ENCODE data around the gene CASZ1.

The CASZ1 gene

GRCh38 chr1:10744029-10744428 lies 52.4 kb downstream of the CASZ1 start:
- TF ChIP-seq MAX (IDR thresholded peaks at IDR 0.05) (no peak), USF1 (IDR thresholded peaks at IDR 0.05) (no peak), EP300 (IDR thresholded peaks at IDR 0.05; ENCODE audit: borderline replicate concordance) (no peak), TEAD4 (IDR thresholded peaks at IDR 0.05) (no peak), TCF12 (IDR thresholded peaks at IDR 0.05; ENCODE audit: low read depth) (no peak), CEBPB (IDR thresholded peaks at IDR 0.05) (no peak), CREB1 (IDR thresholded peaks at IDR 0.05; ENCODE audit: low read depth) (no peak), RAD21 (IDR thresholded peaks at IDR 0.05; ENCODE audit: low read depth) (no peak), REST (IDR thresholded peaks at IDR 0.05; ENCODE audit: low read depth) (no peak), TAF1 (IDR thresholded peaks at IDR 0.05; ENCODE audit: low read depth) (no peak), ZBTB7A (IDR thresholded peaks at IDR 0.05; ENCODE audit: low read depth) (no peak)

- TF ChIP-seq TCF12 (IDR thresholded peaks at IDR 0.05; ENCODE audit: low read depth), result no peak
- TF ChIP-seq CREB1 (IDR thresholded peaks at IDR 0.05; ENCODE audit: low read depth), result no peak
- no peak for TF ChIP-seq ZBTB7A (IDR thresholded peaks at IDR 0.05; ENCODE audit: low read depth)
- no peak for TF ChIP-seq USF1 (IDR thresholded peaks at IDR 0.05)
Observed at GRCh38 chr1:10741696-10742095, 54.8 kb downstream of the CASZ1 start.

GRCh38 chr1:10740123-10740522 lies 56.3 kb downstream of the CASZ1 start:
- TF ChIP-seq TCF12 (IDR thresholded peaks at IDR 0.05; ENCODE audit: low read depth) (no peak), YY1 (IDR thresholded peaks at IDR 0.05; ENCODE audit: low read depth) (no peak), NFIC (IDR thresholded peaks at IDR 0.05) (no peak), USF1 (IDR thresholded peaks at IDR 0.05) (no peak), TEAD4 (IDR thresholded peaks at IDR 0.05) (no peak), REST (IDR thresholded peaks at IDR 0.05; ENCODE audit: low read depth) (no peak), RAD21 (IDR thresholded peaks at IDR 0.05; ENCODE audit: low read depth) (no peak), MAX (IDR thresholded peaks at IDR 0.05) (no peak), TAF1 (IDR thresholded peaks at IDR 0.05; ENCODE audit: low read depth) (no peak), ZBTB7A (IDR thresholded peaks at IDR 0.05; ENCODE audit: low read depth) (no peak)

GRCh38 chr1:10739589-10739988 lies 56.9 kb downstream of the CASZ1 start:
- no peak for TF ChIP-seq TCF12 (IDR thresholded peaks at IDR 0.05; ENCODE audit: low read depth)
- no peak for TF ChIP-seq CREB1 (IDR thresholded peaks at IDR 0.05; ENCODE audit: low read depth)
- TF ChIP-seq YY1 (IDR thresholded peaks at IDR 0.05; ENCODE audit: low read depth), result no peak
- TF ChIP-seq EGR1 (IDR thresholded peaks at IDR 0.05), result no peak
- TF ChIP-seq USF1 (IDR thresholded peaks at IDR 0.05), result no peak
- no peak for TF ChIP-seq MAX (IDR thresholded peaks at IDR 0.05)
- TF ChIP-seq ZBTB7A (IDR thresholded peaks at IDR 0.05; ENCODE audit: low read depth), result no peak
- no peak for TF ChIP-seq EP300 (IDR thresholded peaks at IDR 0.05; ENCODE audit: borderline replicate concordance)
- no peak for TF ChIP-seq FOXM1 (IDR thresholded peaks at IDR 0.05; ENCODE audit: borderline replicate concordance, low read depth)

GRCh38 chr1:10738061-10739058 lies 58.1 kb downstream of the CASZ1 start:
- TF ChIP-seq FOXM1 (IDR thresholded peaks at IDR 0.05; ENCODE audit: borderline replicate concordance, low read depth), result no peak
- TF ChIP-seq REST (IDR thresholded peaks at IDR 0.05; ENCODE audit: low read depth), result no peak
- no peak for TF ChIP-seq ZBTB7A (IDR thresholded peaks at IDR 0.05; ENCODE audit: low read depth)
- TF ChIP-seq CREB1 (IDR thresholded peaks at IDR 0.05; ENCODE audit: low read depth), result no peak
- TF ChIP-seq EP300 (IDR thresholded peaks at IDR 0.05; ENCODE audit: borderline replicate concordance), result no peak
- TF ChIP-seq RAD21 (IDR thresholded peaks at IDR 0.05; ENCODE audit: low read depth), result no peak
- TF ChIP-seq TAF1 (IDR thresholded peaks at IDR 0.05; ENCODE audit: low read depth), result no peak
- no peak for TF ChIP-seq NFIC (IDR thresholded peaks at IDR 0.05)
- TF ChIP-seq CEBPB (IDR thresholded peaks at IDR 0.05), result no peak
- no peak for TF ChIP-seq TCF12 (IDR thresholded peaks at IDR 0.05; ENCODE audit: low read depth)
- no peak for TF ChIP-seq MAX (IDR thresholded peaks at IDR 0.05)
- no peak for TF ChIP-seq USF1 (IDR thresholded peaks at IDR 0.05)

Data from Ishikawa (cell line).